DMS153 treated with DMSO at 0.1 percent for 48 hours (cell line): Measurements from ENCODE around the gene MYO1A.
"Not testable (repeated sequence)": the region's sequence is repeated elsewhere in the genome, so short reads cannot be mapped to it uniquely, and the experiment has no call there.

Experiments
- DNase-seq: peaks from one replicate; lab custom pipeline; 2025; ENCODE audit not compliant: unreplicated experiment; lab: John Stamatoyannopoulos, UW

Gene MYO1A

GRCh38 chr12:57048423-57049118, 1.4 kb downstream of the MYO1A start:
- no peak for DNase-seq

DNA sequence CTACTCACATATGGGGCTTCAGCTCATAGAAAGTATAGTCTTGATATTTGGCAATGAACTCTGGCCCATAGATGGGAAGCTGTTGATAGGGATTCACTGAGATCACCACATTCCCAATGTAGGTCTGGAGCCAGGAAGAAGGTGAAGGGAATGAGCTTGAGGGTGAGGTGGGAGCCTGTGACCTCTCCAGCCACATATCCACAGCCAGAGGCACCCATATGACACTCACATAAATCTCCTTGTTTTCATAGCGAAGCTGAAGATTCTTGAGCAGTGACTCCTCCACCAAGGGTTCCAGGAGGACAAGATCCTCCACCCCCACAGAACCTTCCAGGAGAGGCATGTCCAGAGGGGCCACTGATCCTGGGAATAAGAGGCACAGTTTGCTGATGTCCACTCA, 1.9 kb downstream of the MYO1A start:
- no peak for DNase-seq

DNA sequence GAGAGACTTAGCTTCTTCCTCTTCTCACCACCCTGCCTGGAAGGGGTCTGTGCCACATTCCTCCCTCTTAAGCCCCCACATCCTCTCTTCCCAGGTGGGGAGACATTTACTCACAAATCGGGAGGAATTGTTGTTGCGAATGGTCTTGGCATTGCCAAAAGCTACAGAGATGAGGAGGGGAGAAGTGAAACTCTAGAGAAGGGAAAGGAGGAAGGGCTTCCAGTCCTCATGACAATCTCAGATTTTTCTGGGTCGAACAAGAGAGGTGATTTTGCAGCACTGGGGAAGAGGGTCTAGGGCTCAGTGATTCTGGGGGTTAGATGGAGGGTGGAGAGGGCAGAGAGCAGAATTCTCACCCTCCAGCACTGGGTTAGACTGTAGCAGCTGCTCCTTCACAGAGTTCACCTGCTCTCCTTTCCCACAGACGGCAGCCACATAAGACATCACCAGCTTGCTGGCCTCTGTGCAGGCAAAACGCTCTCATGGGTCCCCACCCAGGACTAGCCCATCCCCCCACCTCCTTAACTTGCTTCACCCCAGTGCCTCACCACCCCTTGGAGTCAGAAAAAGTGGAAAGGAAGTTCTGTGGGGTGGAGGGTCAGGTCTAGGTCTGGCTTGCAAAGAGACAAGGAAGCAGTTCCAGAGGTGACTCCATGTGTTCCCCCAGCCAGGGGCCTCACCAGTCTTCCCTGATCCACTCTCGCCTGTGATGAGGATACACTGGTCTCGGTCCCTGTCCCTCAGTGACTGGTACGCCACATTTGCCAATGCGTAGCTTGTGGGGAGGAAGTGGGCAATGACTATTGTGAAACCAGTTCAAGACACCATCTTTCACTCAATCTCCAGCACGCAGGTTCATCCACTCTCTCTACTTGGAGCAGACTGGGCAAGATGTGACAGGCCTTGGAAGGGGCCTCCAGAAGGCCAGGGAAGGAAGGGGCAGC, 2.7 kb downstream of the MYO1A start:
- no peak for DNase-seq

DNA sequence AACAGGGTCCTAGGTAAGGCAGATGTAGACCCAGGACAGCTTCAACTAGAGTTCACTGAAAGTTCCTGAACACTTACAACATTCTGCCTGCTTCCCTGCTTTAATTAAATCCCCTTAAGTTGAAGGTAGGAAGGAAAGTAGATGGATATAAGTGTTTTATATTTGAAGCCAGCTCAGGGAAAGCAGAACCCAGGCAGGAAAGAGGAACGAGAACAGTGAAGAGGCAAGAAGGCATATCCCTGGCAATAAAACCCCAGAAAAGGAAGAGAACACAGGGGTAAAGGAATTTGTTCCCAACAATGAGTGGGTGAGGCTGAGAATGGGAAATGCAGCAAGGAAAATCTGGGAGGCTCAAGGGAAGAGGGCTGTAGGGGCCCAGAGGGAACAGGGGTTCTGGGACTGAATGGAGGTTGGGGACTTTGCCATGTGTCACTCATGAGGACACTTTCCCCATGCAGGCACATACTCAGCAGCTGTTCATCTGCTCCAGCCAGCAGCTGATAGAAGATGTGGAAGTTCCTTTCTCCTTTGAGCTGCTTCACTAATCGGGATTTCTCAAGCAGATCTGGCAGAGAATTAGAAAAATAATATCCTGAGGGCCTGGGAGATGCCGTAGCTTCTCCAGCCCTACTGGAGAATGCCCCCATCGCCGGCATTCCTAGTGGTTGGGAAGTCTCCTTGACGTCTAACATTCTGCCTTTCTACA, 3.7 kb downstream of the MYO1A start:
- no peak for DNase-seq

- no peak for DNase-seq
Observed at GRCh38 chr12:57044889-57045288, 5.0 kb downstream of the MYO1A start.

DNA sequence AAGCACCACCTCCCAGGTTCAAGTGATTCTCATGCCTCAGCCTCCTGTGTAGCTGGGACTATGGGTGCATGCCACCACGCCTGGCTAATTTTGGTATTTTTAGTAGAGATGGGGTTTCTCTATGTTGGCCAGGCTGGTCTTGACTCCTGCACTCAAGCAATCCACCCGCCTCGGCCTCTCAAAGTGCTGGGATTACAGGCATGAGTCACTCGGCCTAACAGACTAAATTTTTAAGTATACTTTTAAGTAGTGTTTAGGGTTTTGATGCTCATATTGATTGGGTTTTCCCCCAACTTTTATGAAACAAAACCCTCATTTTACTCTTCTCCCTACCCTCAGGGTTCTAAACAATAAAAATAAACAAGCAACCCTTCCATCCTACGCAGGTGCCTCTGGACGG, 5.5 kb downstream of the MYO1A start:
- no peak for DNase-seq

- DNase-seq = no peak
Observed at GRCh38 chr12:57042695-57043094, 7.2 kb downstream of the MYO1A start.

DNA sequence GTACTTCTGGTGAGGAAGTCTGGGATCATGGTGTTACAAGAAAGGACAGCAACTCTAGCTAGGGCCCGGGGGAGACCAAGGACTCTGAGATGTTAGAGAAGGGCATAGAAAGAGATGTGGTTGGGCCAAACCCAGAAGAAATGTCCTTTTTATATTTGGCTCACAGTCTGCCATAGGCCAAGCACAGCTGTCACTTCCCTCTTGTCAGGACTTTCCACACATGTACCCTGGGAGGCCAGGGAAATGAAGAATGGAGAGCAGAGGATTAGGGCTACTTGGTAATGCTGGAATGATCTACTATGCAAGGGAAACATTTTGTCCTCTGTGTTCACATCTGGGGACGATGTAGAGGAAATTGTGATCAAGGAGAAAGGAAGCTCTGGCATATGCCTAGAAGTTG, 9.2 kb downstream of the MYO1A start:
- no peak for DNase-seq

- DNase-seq = no peak
Observed at GRCh38 chr12:57040211-57040610, 9.7 kb downstream of the MYO1A start.

DNA sequence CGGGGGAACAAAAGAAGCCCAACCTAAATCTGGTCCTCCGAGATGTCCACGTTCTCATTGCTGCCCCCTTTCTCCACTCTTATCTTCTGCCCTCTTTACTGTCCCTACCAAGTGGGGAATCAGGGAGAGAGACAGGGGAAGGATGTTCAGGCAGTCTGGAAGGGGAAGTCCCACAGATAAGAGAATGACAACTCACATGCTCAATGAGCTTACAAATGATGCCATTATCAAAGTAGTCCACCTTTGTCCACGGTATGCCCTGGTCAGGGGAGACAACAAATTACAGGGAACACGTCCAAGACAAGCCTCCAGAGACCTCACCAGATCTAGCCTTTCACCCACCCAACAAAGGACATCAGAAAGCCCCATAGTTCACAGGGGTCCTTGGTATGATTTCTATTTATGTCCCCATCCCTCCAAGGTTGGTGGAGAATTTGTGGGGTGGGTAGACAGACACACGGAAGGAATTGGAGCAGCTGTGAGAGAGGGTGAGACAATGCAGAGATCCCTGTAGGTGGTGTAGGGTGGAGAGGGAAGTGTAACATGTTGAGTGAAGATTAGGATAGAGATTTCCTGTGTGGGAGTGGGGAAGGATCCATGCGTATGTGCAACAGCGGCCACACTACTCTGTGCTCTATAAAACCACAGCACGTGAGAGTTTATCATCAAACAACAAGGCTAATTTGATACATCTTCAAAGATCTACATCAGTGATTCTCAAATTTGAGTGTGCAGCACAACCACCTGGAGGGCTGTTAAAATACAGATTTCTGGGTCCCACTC, 10.7 kb downstream of the MYO1A start:
- DNase-seq = no peak

DNA sequence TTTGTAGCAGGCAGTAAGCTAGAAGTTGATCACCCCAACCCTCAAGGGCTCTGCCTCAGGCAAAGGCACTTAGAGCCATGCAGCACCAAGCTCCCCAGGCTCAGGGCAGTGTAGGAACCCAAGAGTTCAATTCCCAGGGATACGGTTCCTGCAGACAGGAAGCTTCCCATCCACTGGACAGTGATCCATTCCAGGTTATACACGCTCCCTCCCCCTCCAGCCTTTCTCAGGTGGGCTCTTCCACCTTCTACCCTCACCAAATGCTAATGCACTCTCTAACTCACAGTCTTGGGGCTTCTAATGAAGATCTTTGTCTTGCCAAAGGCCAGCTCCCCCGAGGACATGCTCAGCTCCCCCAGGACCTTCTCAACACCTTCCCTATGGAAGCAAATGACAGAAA, 12.7 kb downstream of the MYO1A start:
- no peak for DNase-seq

DNA sequence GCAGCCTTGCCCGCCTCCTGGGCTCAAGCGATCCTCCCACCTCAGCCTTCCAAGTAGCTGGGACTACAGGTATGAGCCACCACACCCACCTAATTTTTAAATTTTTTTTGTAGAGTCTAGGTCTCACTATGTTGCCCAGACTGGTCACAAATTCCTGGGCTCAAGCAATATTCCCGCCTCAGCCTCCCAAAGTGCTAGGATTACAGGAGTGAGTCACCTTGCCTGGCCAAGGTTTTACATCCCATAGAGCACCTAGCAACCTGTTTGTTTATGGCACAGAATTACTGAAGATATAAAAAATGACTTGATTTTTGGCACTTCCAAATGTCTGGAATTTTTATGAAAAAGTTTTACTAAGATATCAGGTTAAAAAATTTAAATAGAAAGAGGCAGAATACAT, 16.5 kb downstream of the MYO1A start:
- no peak for DNase-seq

- no peak for DNase-seq
Observed at GRCh38 chr12:57031789-57032188, 18.1 kb downstream of the MYO1A start.

DNA sequence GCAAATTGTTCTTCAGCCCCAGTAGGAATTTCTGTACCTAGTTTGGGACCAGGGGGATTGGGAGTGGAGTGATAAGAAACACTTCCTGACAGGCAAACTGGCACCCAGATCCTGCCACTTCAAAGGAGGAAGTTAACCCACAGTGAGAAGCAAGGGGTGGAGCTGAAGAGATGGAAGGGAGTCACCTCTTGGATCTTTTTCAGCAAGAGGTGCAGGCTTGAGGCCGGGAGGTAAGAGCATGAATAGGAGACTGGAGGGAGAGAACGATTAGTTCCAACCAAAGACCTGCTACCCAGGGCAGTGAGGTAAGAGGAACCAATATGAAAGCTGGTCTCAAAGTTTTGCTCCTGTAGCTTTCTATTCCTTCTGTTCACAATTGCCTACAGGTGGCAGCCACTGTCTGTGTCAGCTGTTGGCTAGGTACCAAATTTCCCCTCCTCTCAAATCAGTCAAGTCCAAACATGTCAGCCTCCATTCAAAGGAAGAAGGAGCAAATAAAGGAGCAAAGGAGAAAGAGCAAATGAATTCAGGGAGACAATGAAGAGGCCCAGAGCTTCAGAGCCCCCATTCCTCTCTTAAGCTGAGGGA, 18.7 kb downstream of the MYO1A start:
- DNase-seq = peak; percentile 82

DNA sequence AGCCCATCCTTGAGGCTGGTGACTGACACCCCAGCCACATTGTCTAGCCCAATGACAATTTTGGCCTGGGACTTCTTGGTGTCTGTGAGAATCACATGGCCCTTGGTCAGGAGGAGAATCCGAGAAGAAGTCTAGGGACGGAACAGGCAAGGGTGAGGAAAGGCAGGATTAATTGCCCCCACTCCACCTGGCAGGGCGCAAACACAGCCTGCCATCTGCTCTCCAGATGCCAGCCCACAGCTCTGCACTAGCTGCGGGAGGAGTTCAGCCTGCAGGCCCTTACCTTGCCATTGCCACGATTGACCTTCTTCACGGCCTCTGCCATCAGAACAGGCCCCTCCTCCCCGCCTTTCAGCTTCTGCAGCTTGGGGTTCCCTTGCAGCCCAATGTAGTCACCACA, 20.5 kb downstream of the MYO1A start:
- no peak for DNase-seq

GRCh38 chr12:57027805-57028153, 22.1 kb downstream of the MYO1A start:
- no peak for DNase-seq

GRCh38 chr12:57027011-57027804, 22.7 kb downstream of the MYO1A start:
- no peak for DNase-seq

DNA sequence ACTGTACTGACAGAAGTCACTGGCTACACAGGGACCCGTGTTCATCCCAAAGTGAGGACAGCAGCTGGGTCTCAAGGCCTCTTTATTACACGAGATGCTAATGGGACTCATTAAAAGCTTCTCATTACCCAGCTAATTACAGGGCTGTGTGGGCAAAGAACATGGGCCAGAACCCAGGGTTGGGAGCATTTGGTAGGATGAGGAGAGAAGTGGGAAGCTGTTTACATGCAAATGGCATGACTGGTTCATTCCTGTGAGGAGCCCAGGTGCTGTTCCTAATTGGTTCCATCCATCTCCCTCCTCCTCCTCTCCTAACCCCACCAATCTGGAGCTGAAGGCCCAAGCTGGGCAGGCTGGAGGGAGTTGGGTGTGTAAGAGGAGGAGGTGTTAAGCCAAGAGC, 24.7 kb downstream of the MYO1A start:
- no peak for DNase-seq

GRCh38 chr12:57022324-57022723, 27.6 kb downstream of the MYO1A start:
- DNase-seq = not testable (repeated sequence)
